Measurements from ENCODE around the gene PRKD1.
"Not testable (repeated sequence)": the region's sequence is repeated elsewhere in the genome, so short reads cannot be mapped to it uniquely, and the experiment has no call there.

Gene PRKD1

GRCh38 chr14:29734732-29735131 lies 192.9 kb downstream of the PRKD1 start:
- no peak for DNase-seq

DNA sequence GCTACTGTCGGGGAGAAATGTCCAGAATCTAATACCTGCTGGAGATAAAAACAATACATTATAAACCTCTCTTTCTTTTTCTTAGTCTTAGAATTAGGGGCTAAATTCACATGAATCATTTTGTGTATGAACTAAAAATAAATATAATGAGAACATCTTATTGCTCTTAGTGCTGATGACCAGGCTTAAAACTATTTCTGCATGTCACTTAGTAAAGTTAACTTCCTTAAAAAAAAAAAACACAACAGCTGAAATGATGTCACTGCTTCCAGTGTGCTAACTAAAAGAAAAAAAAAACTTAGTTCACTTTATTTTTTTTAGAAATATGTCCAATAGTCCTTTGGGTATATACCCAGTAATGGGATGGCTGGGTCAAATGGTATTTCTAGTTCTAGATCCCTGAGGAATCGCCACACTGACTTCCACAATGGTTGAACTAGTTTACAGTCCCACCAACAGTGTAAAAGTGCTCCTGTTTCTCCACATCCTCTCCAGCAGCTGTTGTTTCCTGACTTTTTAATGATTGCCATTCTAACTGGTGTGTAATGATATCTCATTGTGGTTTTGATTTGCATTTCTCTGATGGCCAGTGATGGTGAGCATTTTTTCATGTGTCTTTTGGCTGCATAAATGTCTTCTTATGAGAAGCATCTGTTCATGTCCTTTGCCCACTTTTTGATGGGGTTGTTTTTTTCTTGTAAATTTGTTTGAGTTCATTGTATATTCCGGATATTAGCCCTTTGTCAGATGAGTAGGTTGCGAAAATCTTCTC lies 200.9 kb downstream of the PRKD1 start:
- DNase-seq = not testable (repeated sequence)

DNA sequence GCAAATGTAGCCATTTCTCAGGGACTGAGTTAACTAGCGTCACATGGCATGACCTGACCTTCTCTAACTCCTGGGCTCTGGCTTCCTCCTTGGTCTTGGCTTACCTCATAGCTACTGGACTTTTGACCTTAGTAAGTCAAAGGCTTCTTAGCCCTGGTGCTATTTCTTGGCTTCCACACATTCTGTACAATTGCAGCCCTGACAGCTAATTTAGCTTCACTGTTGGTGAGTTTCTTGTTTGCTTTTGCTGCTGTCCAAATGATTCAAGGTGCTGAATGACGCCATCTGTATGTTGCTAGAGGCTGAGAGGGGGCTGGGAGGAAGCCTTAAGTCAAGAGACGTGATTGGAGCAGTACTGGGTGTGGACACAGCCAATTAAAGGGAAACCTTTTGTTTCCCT lies 202.7 kb downstream of the PRKD1 start:
- no peak for DNase-seq

DNA sequence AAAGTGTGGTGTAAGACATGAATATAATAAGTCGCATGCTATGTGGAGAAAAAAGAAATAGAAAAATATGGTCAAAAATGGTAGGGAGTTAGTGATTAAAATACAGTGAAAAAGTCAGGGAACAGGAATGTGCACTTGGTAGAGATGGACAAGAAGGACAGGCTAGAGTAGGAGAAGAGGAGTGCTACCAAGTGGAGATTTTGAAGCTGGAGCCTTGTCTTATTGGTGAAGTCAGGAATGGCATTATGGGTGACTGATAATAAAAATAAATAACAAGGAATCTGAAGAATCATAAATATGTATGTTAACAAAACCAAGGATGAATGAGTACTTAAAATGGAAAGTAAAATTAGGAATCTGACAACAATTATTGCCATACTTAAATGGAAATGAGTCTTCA lies 204.8 kb downstream of the PRKD1 start:
- no peak for DNase-seq

- no peak for DNase-seq
Observed at GRCh38 chr14:29721586-29721985, 206.1 kb downstream of the PRKD1 start.

DNA sequence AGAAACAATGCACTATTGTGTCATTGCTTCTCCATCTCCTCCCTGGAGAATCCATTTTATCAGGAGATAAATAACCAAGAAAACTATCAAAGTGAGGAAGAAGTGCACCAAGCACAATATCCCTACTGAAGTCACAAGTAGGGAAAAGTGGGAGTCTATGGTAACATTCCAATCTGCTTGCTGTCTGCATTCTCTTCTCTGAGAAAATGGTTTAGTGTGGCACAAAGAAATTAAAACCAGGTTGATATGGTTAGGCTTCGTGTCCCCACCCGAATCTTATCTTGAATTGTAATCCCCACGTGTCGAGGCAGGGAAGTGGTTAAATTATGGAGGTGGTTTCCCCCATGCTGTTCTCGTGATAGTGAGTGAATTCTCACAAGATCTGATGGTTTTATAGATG lies 209.7 kb downstream of the PRKD1 start:
- DNase-seq = no peak

GRCh38 chr14:29716150-29716549 lies 211.5 kb downstream of the PRKD1 start:
- no peak for DNase-seq

DNA sequence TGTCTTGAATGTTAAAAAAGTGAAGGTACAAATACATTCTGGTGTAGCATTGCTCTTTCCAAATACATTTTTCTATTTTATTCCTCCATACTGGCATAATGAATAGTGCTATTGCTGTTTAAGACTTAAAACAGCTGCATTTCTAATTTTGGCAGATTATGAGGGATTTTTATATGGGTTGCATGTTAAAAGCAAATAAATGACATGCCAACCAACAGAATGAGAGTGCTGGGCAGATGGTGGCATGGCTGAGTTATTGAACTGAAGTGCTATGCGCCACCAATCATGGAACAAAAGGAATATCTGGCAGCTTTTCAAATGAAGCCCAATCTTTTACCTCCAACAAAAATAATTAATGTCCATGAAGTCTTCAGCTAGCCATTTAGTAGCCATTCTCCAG lies 215.0 kb downstream of the PRKD1 start:
- no peak for DNase-seq

GRCh38 chr14:29710015-29710414 lies 217.6 kb downstream of the PRKD1 start:
- DNase-seq = no peak

GRCh38 chr14:29709490-29709889 lies 218.2 kb downstream of the PRKD1 start:
- no peak for DNase-seq

GRCh38 chr14:29706700-29707099 lies 220.9 kb downstream of the PRKD1 start:
- DNase-seq = no peak

GRCh38 chr14:29705801-29706200 lies 221.8 kb downstream of the PRKD1 start:
- no peak for DNase-seq

GRCh38 chr14:29689597-29689996 lies 238.1 kb downstream of the PRKD1 start:
- not testable (repeated sequence) for DNase-seq

DNA sequence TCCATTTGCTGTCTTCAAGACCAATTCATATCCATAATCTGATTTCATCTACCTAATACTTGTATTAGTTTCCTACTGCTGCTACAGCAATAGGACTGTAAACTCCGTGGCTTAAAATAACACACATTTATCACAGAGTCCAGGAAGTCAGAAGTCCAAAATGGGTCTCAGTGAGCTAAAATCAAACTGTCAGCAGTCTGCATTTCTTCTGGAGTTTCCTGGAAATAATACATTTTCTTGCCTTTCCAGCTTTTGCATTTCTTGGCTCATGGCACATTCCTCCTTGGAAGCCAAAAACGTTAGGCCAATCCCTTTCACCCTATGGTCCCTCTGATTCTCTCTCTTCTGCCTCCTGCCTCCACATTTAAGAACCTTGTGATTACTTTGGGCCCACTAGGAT lies 239.8 kb downstream of the PRKD1 start:
- DNase-seq = no peak

DNA sequence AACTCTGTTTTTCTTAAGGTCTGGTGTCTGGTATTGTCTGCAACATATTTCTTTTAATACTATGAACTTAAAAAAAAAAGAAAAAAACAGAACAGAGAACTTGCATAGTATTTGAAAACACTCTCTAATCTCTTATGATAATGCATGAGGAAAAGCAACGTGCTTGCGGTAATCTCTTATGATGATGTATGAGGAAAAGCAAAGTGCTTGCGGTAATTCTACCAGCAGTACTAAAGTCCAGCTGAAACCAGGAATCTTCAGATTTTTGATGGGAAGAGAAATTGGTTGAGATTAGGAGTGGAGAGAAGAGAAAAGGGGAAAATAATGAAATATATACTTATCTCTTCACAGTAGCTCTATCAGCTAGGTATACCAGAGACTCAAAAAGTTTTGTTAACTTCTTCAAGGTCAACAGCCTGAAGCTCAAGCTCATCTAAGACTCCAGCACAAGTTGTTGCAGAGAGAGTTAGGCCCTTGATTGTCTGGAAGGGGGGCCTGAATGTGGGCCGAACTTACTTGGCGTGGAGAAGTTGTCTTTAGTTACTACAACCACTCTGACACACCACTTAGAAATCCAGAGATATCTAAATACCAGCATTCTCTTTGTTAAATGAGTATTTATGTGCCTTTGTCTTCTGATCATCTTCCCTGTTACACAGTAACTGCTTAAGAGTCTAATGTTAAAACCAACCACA lies 240.4 kb downstream of the PRKD1 start:
- DNase-seq = no peak

DNA sequence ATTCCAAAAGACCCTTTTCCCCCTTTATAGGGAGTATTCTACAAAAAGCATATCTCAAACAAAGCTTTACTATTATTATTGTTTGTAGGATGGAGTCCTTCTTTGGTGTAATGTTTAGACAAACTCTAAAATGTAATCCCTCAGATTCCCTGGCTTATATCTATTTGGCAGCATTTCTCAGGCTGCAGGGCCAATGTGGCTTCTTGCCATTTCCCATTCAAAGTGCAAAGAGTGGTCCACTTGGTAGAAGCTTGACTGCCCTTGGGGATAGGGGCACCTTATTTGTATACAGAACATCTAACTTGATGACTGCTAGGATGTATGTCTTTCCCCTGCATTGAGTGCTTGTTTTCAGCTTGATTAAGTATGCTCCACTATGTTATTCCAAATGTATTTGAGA lies 242.7 kb downstream of the PRKD1 start:
- DNase-seq = no peak

- DNase-seq = no peak
Observed at GRCh38 chr14:29682789-29683188, 244.9 kb downstream of the PRKD1 start.

GRCh38 chr14:29681316-29681715 lies 246.3 kb downstream of the PRKD1 start:
- DNase-seq = no peak

DNA sequence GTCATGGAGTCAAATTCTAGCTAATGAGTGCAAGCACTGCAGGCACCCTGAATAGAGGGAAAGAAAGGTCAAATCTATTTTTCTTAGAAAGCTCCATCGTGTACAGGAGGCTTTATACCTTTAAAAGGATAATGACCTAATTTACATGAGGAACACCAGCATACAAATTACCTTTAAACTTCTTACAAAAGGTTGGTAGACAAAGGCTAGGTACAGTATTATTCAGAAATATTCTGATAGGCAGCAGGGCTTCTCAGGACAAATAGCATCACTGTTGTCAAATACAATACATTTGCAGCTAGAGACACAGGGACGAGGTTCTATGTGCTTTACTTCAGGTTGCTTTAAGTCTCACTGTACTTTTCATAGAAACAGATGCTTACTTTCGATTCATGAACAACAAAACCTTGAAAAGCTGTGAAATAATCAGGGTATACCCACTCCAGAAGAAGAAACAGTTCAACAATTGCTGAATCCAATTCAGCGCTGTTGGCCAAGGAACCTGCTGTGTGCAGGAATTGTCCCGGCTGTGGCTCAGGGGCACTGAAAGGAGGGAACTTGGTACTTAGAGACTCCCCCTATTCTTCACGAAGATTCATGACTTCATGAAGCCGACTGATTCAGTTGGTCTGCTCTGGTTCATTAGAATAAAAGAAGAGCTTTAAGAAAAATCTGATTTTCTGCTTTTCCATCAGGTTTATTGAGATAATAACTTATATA lies 252.9 kb downstream of the PRKD1 start:
- DNase-seq = no peak

GRCh38 chr14:29672831-29673230 lies 254.8 kb downstream of the PRKD1 start:
- DNase-seq = no peak

DNA sequence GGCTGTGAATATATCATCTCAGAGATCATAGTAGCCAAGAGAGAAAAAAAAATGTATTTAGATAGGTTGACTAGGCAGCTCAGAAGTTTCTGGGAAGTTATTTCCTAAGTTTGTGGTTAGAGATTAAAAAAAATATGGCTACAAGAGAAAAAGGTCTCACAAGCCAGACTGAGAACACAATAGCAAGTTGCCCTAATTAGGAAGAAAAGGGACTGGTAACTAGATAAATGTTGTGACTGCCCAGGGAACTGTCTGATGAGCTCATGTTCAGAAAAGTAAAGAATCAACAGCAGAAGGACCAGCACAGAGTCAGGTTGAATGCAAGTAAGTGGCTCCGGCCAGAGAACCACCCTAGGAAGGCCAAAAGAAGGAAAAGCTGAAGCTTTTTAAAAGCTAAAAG lies 256.6 kb downstream of the PRKD1 start:
- DNase-seq = no peak

GRCh38 chr14:29668201-29668600 lies 259.4 kb downstream of the PRKD1 start:
- DNase-seq = no peak

DNA sequence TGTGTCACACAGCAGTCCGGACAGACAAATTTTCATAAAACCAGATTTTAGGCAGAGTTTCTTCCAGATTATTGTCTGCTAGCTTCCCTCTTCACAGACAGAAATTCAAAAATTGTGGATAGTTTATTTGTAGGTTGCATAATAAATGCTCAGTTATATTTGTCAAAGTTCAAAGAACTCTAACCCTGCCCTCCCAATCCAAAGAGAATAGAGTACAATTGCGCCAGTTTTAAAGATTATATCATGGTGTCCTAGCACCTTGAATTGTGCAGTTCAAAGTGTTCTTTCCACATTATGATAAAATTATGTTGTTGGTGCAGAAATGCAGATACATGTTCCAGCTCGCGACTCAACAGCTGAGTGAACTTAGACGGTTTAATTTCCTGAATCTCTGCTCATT lies 263.1 kb downstream of the PRKD1 start:
- DNase-seq = no peak

GRCh38 chr14:29663281-29663801 lies 264.3 kb downstream of the PRKD1 start:
- no peak for DNase-seq

Measured in activated CD4-positive, alpha-beta T cell treated with anti-CD3 and anti-CD28 coated beads for 4 hours (primary cell).